MCF 10A (cell line): ENCODE results near the gene TRA2A. TPM values are rescaled to one million over a fixed set of nuclear protein-coding genes. Genes with fewer than 3 reads are reported as not detected.
"Not testable (repeated sequence)": the region's sequence is repeated elsewhere in the genome, so short reads cannot be mapped to it uniquely, and the experiment has no call there.

Experiments used
- BruUV-seq: library from RNA; stranded (reverse); fragments of 400-500 nt; replicated peaks from 2 replicates; lab custom pipeline; 2021; lab: Mats Ljungman, UMichigan
- CTCF ChIA-PET: fragments of 300-600 bp; sonication (Branson Sonifier 250); formaldehyde crosslinking; extraction: SDS; loops from one replicate; lab custom pipeline; 2021; ENCODE audit warnings: antibody characterized with exemption, inconsistent platforms; lab: Yijun Ruan, JAX
- POLR2A ChIA-PET: fragments of 300-600, 350-650 bp; sonication (Branson Sonifier 250); formaldehyde crosslinking; extraction: SDS; loops from one replicate; lab custom pipeline; 2020; ENCODE audit warnings: antibody characterized with exemption, inconsistent platforms; lab: Yijun Ruan, JAX
- DNase-seq: peaks from one replicate; pipeline ENCODE4 v3.0.0-alpha.2; 2018; ENCODE audit not compliant: unreplicated experiment
- H3K27ac Mint-ChIP-seq: one replicate; pipeline ENCODE4 v1.8.0; 2022; ENCODE audit warnings: mild to moderate bottlenecking, low read depth, mixed read lengths; ENCODE audit not compliant: unreplicated experiment
- H3K27me3 Mint-ChIP-seq: one replicate; pipeline ENCODE4 v1.8.0; 2022; ENCODE audit warnings: mixed read lengths; ENCODE audit not compliant: insufficient read depth, unreplicated experiment
- H3K36me3 Mint-ChIP-seq: one replicate; pipeline ENCODE4 v1.8.0; 2022; ENCODE audit warnings: mild to moderate bottlenecking, moderate library complexity, mixed read lengths; ENCODE audit not compliant: insufficient read depth, unreplicated experiment
- H3K4me1 Mint-ChIP-seq: one replicate; pipeline ENCODE4 v1.8.0; 2022; ENCODE audit warnings: mixed read lengths; ENCODE audit not compliant: insufficient read depth, unreplicated experiment
- H3K4me3 Mint-ChIP-seq: one replicate; pipeline ENCODE4 v1.8.0; 2022; ENCODE audit warnings: mild to moderate bottlenecking, moderate library complexity, mixed read lengths; ENCODE audit not compliant: unreplicated experiment
- H3K9me3 Mint-ChIP-seq: one replicate; pipeline ENCODE4 v1.8.0; 2022; ENCODE audit warnings: mixed read lengths; ENCODE audit not compliant: unreplicated experiment
- CTCF ChIP-seq: fragments of 200-600 bp; IDR thresholded peaks from one replicate; pipeline ENCODE4 v1.8.0; 2022; ENCODE audit warnings: antibody characterized with exemption, mild to moderate bottlenecking; ENCODE audit not compliant: unreplicated experiment
- intact Hi-C: fragments of 100-400 bp; cut with micrococcal nuclease; formaldehyde crosslinking; loops from 2 replicates; pipeline ENCODE4 v1.14.1; 2022
- total RNA-seq: library from RNA; stranded (reverse); gene quantifications from 2 replicates; pipeline ENCODE4 v1.2.3, GENCODE V29; 2022

The TRA2A gene
- total RNA-seq, 1 experiment from 2014 or later: 113 TPM

- Mint-ChIP-seq H3K27me3 (no peaks in the 10 kb centered on the region), H3K9me3 (no peaks in the 10 kb centered on the region), H3K36me3 (peaks cover 76% of the 10 kb centered on the region), H3K4me1 (peaks cover 23% of the 10 kb centered on the region), H3K27ac (no peak overlapping the region), H3K4me3 (no peak overlapping the region)
- POLR2A ChIA-PET: interaction anchor here (0.8 to 1.2 kb wide), 2 partner anchors 8 to 238 kb away, joined by 3 to 4 read pairs; no protein-coding TSS in a partner anchor
- DNase-seq: no peak
- CTCF ChIA-PET: interaction anchor here (0.6 to 2.2 kb wide), 7 partner anchors 10 to 298 kb away, joined by 3 to 9 read pairs (median 3); no protein-coding TSS in a partner anchor
- intact Hi-C loops: no loop called here
- no peak for TF ChIP-seq CTCF
- no TSS peak for BruUV-seq
Observed at GRCh38 chr7:23520582-23520981, 11.2 kb downstream of the TRA2A start.

GRCh38 chr7:23514755-23515154 lies 17.0 kb downstream of the TRA2A start:
- no TSS peak for BruUV-seq
- peaks cover 6% of the 10 kb centered on the region for H3K4me1 Mint-ChIP-seq
- H3K36me3 Mint-ChIP-seq: peaks cover 100% of the 10 kb centered on the region
- ChIA-PET CTCF (interaction anchor here (0.6 kb wide), 1 partner anchor 27 kb away, joined by 3 read pairs; no protein-coding TSS in a partner anchor), POLR2A (no interaction called here)
- TF ChIP-seq CTCF: no peak
- intact Hi-C loops: no loop called here
- peak overlapping the region; percentile 80 for H3K27ac Mint-ChIP-seq
- H3K4me3 Mint-ChIP-seq: no peak overlapping the region
- H3K9me3 Mint-ChIP-seq: no peaks in the 10 kb centered on the region
- no peaks in the 10 kb centered on the region for H3K27me3 Mint-ChIP-seq
- DNase-seq: no peak

GRCh38 chr7:23513746-23514145 lies 18.0 kb downstream of the TRA2A start:
- H3K4me3 Mint-ChIP-seq, DNase-seq, H3K4me1 Mint-ChIP-seq, H3K9me3 Mint-ChIP-seq, intact Hi-C loops, BruUV-seq, H3K27me3 Mint-ChIP-seq: not testable (repeated sequence)
- CTCF ChIA-PET: interaction anchor here (0.7 to 1.2 kb wide), 3 partner anchors 10 to 703 kb away, joined by 4 to 6 read pairs (median 4); no protein-coding TSS in a partner anchor
- H3K27ac Mint-ChIP-seq: peak overlapping the region; percentile 80
- H3K36me3 Mint-ChIP-seq: peaks cover 100% of the 10 kb centered on the region
- POLR2A ChIA-PET: interaction anchor here (0.6 kb wide), 1 partner anchor 17 kb away, joined by 3 read pairs; no protein-coding TSS in a partner anchor

GRCh38 chr7:23494009-23494408 lies 37.8 kb downstream of the TRA2A start:
- Mint-ChIP-seq H3K27ac (no peak overlapping the region), H3K9me3 (no peaks in the 10 kb centered on the region), H3K4me3 (no peak overlapping the region), H3K27me3 (no peaks in the 10 kb centered on the region), H3K36me3 (peaks cover 10% of the 10 kb centered on the region), H3K4me1 (no peaks in the 10 kb centered on the region)
- intact Hi-C loops: no loop called here
- ChIA-PET CTCF (interaction anchor here (1.2 kb wide), 1 partner anchor 31 kb away, joined by 3 read pairs; no protein-coding TSS in a partner anchor), POLR2A (interaction anchor here (0.9 kb wide), 1 partner anchor 53 kb away, joined by 3 read pairs; no protein-coding TSS in a partner anchor)
- DNase-seq: no peak
- TF ChIP-seq CTCF: no peak
- no TSS peak for BruUV-seq
